K562 (cell line): ENCODE results near the gene RNGTT. TPM values are rescaled to one million over a fixed set of nuclear protein-coding genes. Genes with fewer than 3 reads are reported as not detected.

Experiments
- ATAC-seq: fragments of 200-7000 bp; cut with Tn5 transposase; 3 replicates; pipeline ENCODE4 v1.9.1; 2020; ENCODE audit warnings: moderate library complexity
- BruUV-seq: library from RNA; stranded (reverse); fragments of 400-500 nt; replicated peaks from 2 replicates; lab custom pipeline; 2021; lab: Mats Ljungman, UMichigan
- CTCF ChIA-PET: fragments of 300-600 bp; formaldehyde crosslinking; extraction: SDS; loops from one replicate; lab custom pipeline; 2021; ENCODE audit warnings: low intra/inter-chr PET ratio; lab: Yijun Ruan, JAX
- POLR2A ChIA-PET: fragments of 300-600, 350-650 bp; sonication (Branson Sonifier 250); formaldehyde crosslinking; extraction: SDS; loops from one replicate; lab custom pipeline; 2021; ENCODE audit warnings: antibody characterized with exemption, inconsistent platforms; lab: Yijun Ruan, JAX
- DNase-seq, 4 experiments: peaks; one replicate each; pipeline versions ENCODE4 v3.0.0 to v3.0.0-alpha.2; 2011 to 2018; ENCODE audit warnings: low spot score in 3 of 4, mixed read lengths in 3 of 4; ENCODE audit errors: extremely low read depth in 1 of 4
- FAIRE-seq: peaks from 2 replicates; lab custom pipeline; 2011; peaks lifted over from hg19 to GRCh38; lab: Jason Lieb, UNC
- H2AFZ ChIP-seq: 2 replicates; pipeline ENCODE4 v1.6.0; 2011; ENCODE audit warnings: low read depth, low read length, control low read depth, inconsistent platforms
- H3K27ac ChIP-seq: fragments of 200-600 bp; 3 replicates; pipeline ENCODE4 v1.8.0; 2011; ENCODE audit warnings: low read depth, mild to moderate bottlenecking, control low read depth, inconsistent platforms, low read length, moderate library complexity, mixed read lengths; ENCODE audit errors: extremely low read depth
- H3K27me3 ChIP-seq, 2 experiments: fragments of 300-600 bp in 1 of 2; 2 replicates in 1 of 2; 3 replicates in 1 of 2; pipeline versions ENCODE4 v1.6.0 to v1.8.0; 2011; ENCODE audit warnings: inconsistent platforms in 2 of 2, low read length in 2 of 2, mild to moderate bottlenecking in 1 of 2, mixed read lengths in 1 of 2, moderate library complexity in 1 of 2; ENCODE audit not compliant: control insufficient read depth in 2 of 2, insufficient read depth in 2 of 2
- H3K36me3 ChIP-seq: fragments of 300-600 bp; 3 replicates; pipeline ENCODE4 v1.8.0; 2011; ENCODE audit warnings: mild to moderate bottlenecking, low read length, inconsistent platforms; ENCODE audit not compliant: control insufficient read depth, insufficient read depth
- H3K4me1 ChIP-seq, 2 experiments: fragments of 200-600 bp in 1 of 2; replicated peaks in 1 of 2; 2 replicates in 1 of 2; 3 replicates in 1 of 2; pipeline versions ENCODE4 v1.5.1 to v1.8.0; 2011; ENCODE audit warnings: inconsistent platforms in 2 of 2, low read length in 2 of 2, mild to moderate bottlenecking in 1 of 2, mixed read lengths in 1 of 2, moderate library complexity in 1 of 2; ENCODE audit not compliant: control insufficient read depth in 2 of 2, insufficient read depth in 2 of 2
- H3K4me2 ChIP-seq: 2 replicates; pipeline ENCODE4 v1.6.1; 2011; ENCODE audit warnings: low read length, control low read depth, inconsistent platforms, mixed read lengths; ENCODE audit not compliant: insufficient read depth
- H3K4me3 ChIP-seq: fragments of 200-600 bp; sonication (generic), shearing (Covaris generic); 2 replicates; pipeline ENCODE4 v1.5.1; 2016; ENCODE audit warnings: control low read depth, inconsistent platforms
- H3K79me2 ChIP-seq: fragments of 200-600 bp; 3 replicates; pipeline ENCODE4 v1.8.0; 2011; ENCODE audit warnings: low read length, inconsistent platforms; ENCODE audit not compliant: control insufficient read depth, insufficient read depth
- H3K9ac ChIP-seq, 2 experiments: 2 replicates each; pipeline versions ENCODE4 v1.6.0 to v1.6.1; 2011; ENCODE audit warnings: low read depth in 2 of 2, low read length in 2 of 2, control low read depth in 1 of 2, inconsistent platforms in 1 of 2, mild to moderate bottlenecking in 1 of 2, mixed read lengths in 1 of 2; ENCODE audit not compliant: insufficient read depth in 1 of 2
- H3K9me1 ChIP-seq: one replicate; pipeline ENCODE4 v1.6.0; 2011; ENCODE audit warnings: inconsistent platforms, mild to moderate bottlenecking, low read length, moderate library complexity; ENCODE audit not compliant: control insufficient read depth, insufficient read depth
- H3K9me3 ChIP-seq: replicated peaks from 2 replicates; pipeline ENCODE4 v1.5.1; 2011; ENCODE audit warnings: low read depth, low read length, inconsistent platforms; ENCODE audit not compliant: control insufficient read depth, insufficient read depth
- H4K20me1 ChIP-seq: replicated peaks from 2 replicates; pipeline ENCODE4 v1.6.1; 2011; ENCODE audit warnings: low read length, inconsistent platforms, mixed read lengths; ENCODE audit not compliant: control insufficient read depth, insufficient read depth
- ARID1B ChIP-seq: fragments of 450-650 bp; IDR thresholded peaks from 2 replicates; pipeline ENCODE4 v1.6.1; 2016; ENCODE audit warnings: antibody characterized with exemption, mild to moderate bottlenecking, inconsistent platforms
- BACH1 ChIP-seq: fragments of 200-800 bp; sonication (Bioruptor generic); IDR thresholded peaks from 2 replicates; pipeline ENCODE4 v1.6.1; 2016; ENCODE audit warnings: missing genetic modification characterization, missing compliant biosample characterization
- DACH1 ChIP-seq: fragments of 450-650 bp; IDR thresholded peaks from 2 replicates; pipeline ENCODE4 v1.6.1; 2018; ENCODE audit not compliant: partially characterized antibody
- DPF2 ChIP-seq: fragments of 450-650 bp; IDR thresholded peaks from 2 replicates; pipeline ENCODE4 v1.6.1; 2016
- GATAD2A ChIP-seq: fragments of 450-650 bp; IDR thresholded peaks from 2 replicates; pipeline ENCODE4 v1.6.1; 2017
- HNRNPK ChIP-seq: fragments of 200-400 bp; formaldehyde crosslinking; IDR thresholded peaks from one replicate; pipeline ENCODE4 v1.6.1; 2018; ENCODE audit warnings: mild to moderate bottlenecking, low read depth, low read length; ENCODE audit not compliant: poor library complexity, severe bottlenecking
- JUND ChIP-seq, 2 experiments: IDR thresholded peaks; 2 replicates in 1 of 2; 3 replicates in 1 of 2; pipeline ENCODE4 v1.6.1; 2011; ENCODE audit warnings: borderline replicate concordance in 2 of 2, low read depth in 2 of 2, low read length in 2 of 2, improper control_type of control experiment in 1 of 2, missing biosample characterization in 1 of 2, missing genetic modification characterization in 1 of 2, missing genetic modification reagents in 1 of 2
- MAFG ChIP-seq: fragments of 450-650 bp; conservative IDR thresholded peaks from 2 replicates; pipeline ENCODE4 v1.6.1; 2016; ENCODE audit warnings: missing genetic modification characterization, missing compliant biosample characterization
- MNT ChIP-seq, 2 experiments: fragments of 450-650 bp; conservative IDR thresholded peaks; 2 replicates each; pipeline ENCODE4 v1.6.1; 2017; ENCODE audit warnings: mild to moderate bottlenecking in 2 of 2, moderate library complexity in 2 of 2
- MYNN ChIP-seq, 2 experiments: sonication (generic); formaldehyde crosslinking in 1 of 2; IDR thresholded peaks; 2 replicates each; pipeline versions ENCODE4 v1.5.0 to v1.6.1; 2016 to 2020; ENCODE audit warnings: antibody characterized with exemption in 1 of 2, missing genetic modification reagents in 1 of 2
- POLR2H ChIP-seq: IDR thresholded peaks from 2 replicates; pipeline ENCODE4 v1.6.1; 2016; ENCODE audit warnings: missing genetic modification characterization, low read depth, mild to moderate bottlenecking, control low read depth, missing compliant biosample characterization, moderate library complexity
- PPARD ChIP-seq: fragments of 250-450 bp; sonication (Bioruptor Pico); IDR thresholded peaks from 2 replicates; pipeline ENCODE4 v1.8.0; 2022; ENCODE audit warnings: inconsistent platforms, mild to moderate bottlenecking, moderate library complexity
- SMARCA4 ChIP-seq: fragments of 450-650 bp; IDR thresholded peaks from 2 replicates; pipeline ENCODE4 v1.6.1; 2016
- SMARCC2 ChIP-seq: fragments of 450-650 bp; IDR thresholded peaks from 2 replicates; pipeline ENCODE4 v1.6.1; 2017; ENCODE audit warnings: antibody characterized with exemption, moderate library complexity, mild to moderate bottlenecking, low read depth
- TEAD4 ChIP-seq, 2 experiments: sonication (generic) in 1 of 2; formaldehyde crosslinking in 1 of 2; IDR thresholded peaks; 2 replicates each; pipeline versions ENCODE4 v1.6.1 to v1.8.0; 2012 to 2022; ENCODE audit warnings: borderline replicate concordance in 1 of 2, inconsistent platforms in 1 of 2, low read length in 1 of 2, mild to moderate bottlenecking in 1 of 2, missing genetic modification reagents in 1 of 2
- ZNF551 ChIP-seq: fragments of 250-450 bp; sonication (Bioruptor Pico); IDR thresholded peaks from 2 replicates; pipeline ENCODE4 v1.5.0; 2021; ENCODE audit warnings: mild to moderate bottlenecking, moderate library complexity
- ZNF592 ChIP-seq: fragments of 450-650 bp; IDR thresholded peaks from 2 replicates; pipeline ENCODE4 v1.6.1; 2017; ENCODE audit warnings: antibody characterized with exemption, mild to moderate bottlenecking
- WGBS: fragments of 100-300 bp; shearing (Covaris generic); methylation state at CpG from one replicate; pipeline ENCODE4 v1.1.6; 2016; ENCODE audit warnings: low coverage, mixed read lengths; ENCODE audit not compliant: insufficient coverage; ENCODE audit errors: missing lambda C conversion rate; 5-methylcytosine and 5-hydroxymethylcytosine counted together
- in situ Hi-C: fragments of 300-500 bp; cut with MboI; formaldehyde crosslinking; loops from 4 replicates; pipeline ENCODE4 v1.15.0; 2018; ENCODE audit warnings: inconsistent platforms, mixed read lengths
- intact Hi-C: fragments of 100-400 bp; cut with micrococcal nuclease; formaldehyde crosslinking; loops from 2 replicates; pipeline ENCODE4 v1.14.2; 2022
- polyA plus RNA-seq, 8 experiments: library from polyadenylated mRNA; depleted of rRNA in 4 of 8; stranded (reverse) in 5 of 8; unstranded in 3 of 8; fragments of >200 nt; fragmentation: Nextera tagmentation in 2 of 8; fragmentation: Illumina TruSeq in 1 of 8; extraction: Ambion mirVana in 2 of 8; extraction: Trizol in 1 of 8; gene quantifications; 2 replicates each; pipeline versions ENCODE4 v1.2.1 to v1.2.3, GENCODE V29; 2011 to 2014; ENCODE audit warnings: inconsistent platforms in 1 of 8, missing spikeins in 1 of 8
- total RNA-seq, 7 experiments: library from RNA; depleted of rRNA in 6 of 7; stranded (reverse); fragments of >200 nt in 6 of 7; fragmentation: Illumina TruSeq in 2 of 7; extraction: Trizol in 2 of 7; gene quantifications; 2 replicates each; pipeline versions ENCODE4 v1.2.1 to v1.2.3, GENCODE V29; 2011 to 2021; ENCODE audit warnings: low replicate concordance in 1 of 7

The RNGTT gene
- total and polyA plus RNA-seq, 9 of the 15 experiments (the other 6 are each of a cell fraction or from before 2014, with no cell fraction given): 6.1 to 31.7 (median 19.5) TPM

GRCh38 chr6:88698661-88699060 lies 264.8 kb downstream of the RNGTT start:
- Histone ChIP-seq H3K4me3 (no peak overlapping the region), H4K20me1 (no peaks in the 10 kb centered on the region), H2AFZ (no peak overlapping the region), H3K36me3 (no peaks in the 10 kb centered on the region), H3K79me2 (no peaks in the 10 kb centered on the region), H3K9me3 (0 out of 2 replicates have a peak, but pooled peaks cover 3% of the 10 kb centered on the region), H3K9ac (no peak overlapping the region; a peak in 1 of 4 replicates), H3K27ac (peak overlapping the region; percentile 63; the same call in 1 of the 3 replicates), H3K4me2 (no peak overlapping the region), H3K4me1 (peaks cover 0 to 7% of the 10 kb centered on the region in 2 experiments; a peak in 2 of 5 replicates), H3K27me3 (no peaks in the 10 kb centered on the region), H3K9me1 (no peaks in the 10 kb centered on the region)
- ATAC-seq (peak; percentile 87), DNase-seq (peak in 2 of 4 experiments; percentile 30 to 50), FAIRE-seq (peak; percentile 73)
- in situ Hi-C loops (no loop called here), intact Hi-C loops (no loop called here)
- 25% methylated on average over 5 of the region's 5 CpGs for WGBS
- BruUV-seq: no TSS peak
- CTCF ChIA-PET: no interaction called here
- POLR2A ChIA-PET: interaction anchor here (1.1 kb wide), 1 partner anchor 14 kb away, joined by 3 read pairs; no protein-coding TSS in a partner anchor
- TF ChIP-seq SMARCC2: peak; percentile 33; the same call in 1 of the 2 replicates
- no peak for TF ChIP-seq BACH1 (tag)
- TF ChIP-seq MNT (conservative IDR thresholded peaks at IDR 0.05): no peak
- TF ChIP-seq MYNN (IDR thresholded peaks at IDR 0.05): no peak
- no peak for TF ChIP-seq MYNN (CRISPR knock-in tag; IDR thresholded peaks at IDR 0.05)
- no peak for TF ChIP-seq GATAD2A
- TF ChIP-seq DACH1: peak; percentile 85
- peak; percentile 53; the same call in 1 of the 2 replicates for TF ChIP-seq DPF2
- peak; percentile 48 for TF ChIP-seq MAFG (tag)
- 0 out of 2 replicates have a peak, but pooled peaks have one; percentile 18 for TF ChIP-seq POLR2H (tag)
- 0 out of 2 replicates have a peak, but pooled peaks have one; percentile 49 for TF ChIP-seq ZNF592
- no peak for TF ChIP-seq PPARD (CRISPR knock-in tag)
- TF ChIP-seq TEAD4 (IDR thresholded peaks at IDR 0.05; ENCODE audit: low read length): peak; percentile 55; the same call in 1 of the 2 replicates
- no peak for TF ChIP-seq TEAD4 (CRISPR knock-in tag; IDR thresholded peaks at IDR 0.05; ENCODE audit: borderline replicate concordance)
- TF ChIP-seq SMARCA4: 0 out of 2 replicates have a peak, but pooled peaks have one; percentile 27
- no peak for TF ChIP-seq JUND (IDR thresholded peaks at IDR 0.05; ENCODE audit: borderline replicate concordance, low read depth, low read length)
- peak; percentile 10; the same call in 1 of the 3 replicates for TF ChIP-seq JUND (tag; IDR thresholded peaks at IDR 0.05; ENCODE audit: borderline replicate concordance, low read depth, low read length)
- TF ChIP-seq ZNF551: no peak
- peak; percentile 67 for TF ChIP-seq ARID1B
- no peak for TF ChIP-seq HNRNPK
